Eye (tissue), 1 donor: ENCODE measurements around the gene TLE3.
"Not testable (repeated sequence)": the region's sequence is repeated elsewhere in the genome, so short reads cannot be mapped to it uniquely, and the experiment has no call there.

Experiments
- DNase-seq: peaks from one replicate; pipeline ENCODE4 v3.0.0-alpha.2; 2015

Gene TLE3

DNA sequence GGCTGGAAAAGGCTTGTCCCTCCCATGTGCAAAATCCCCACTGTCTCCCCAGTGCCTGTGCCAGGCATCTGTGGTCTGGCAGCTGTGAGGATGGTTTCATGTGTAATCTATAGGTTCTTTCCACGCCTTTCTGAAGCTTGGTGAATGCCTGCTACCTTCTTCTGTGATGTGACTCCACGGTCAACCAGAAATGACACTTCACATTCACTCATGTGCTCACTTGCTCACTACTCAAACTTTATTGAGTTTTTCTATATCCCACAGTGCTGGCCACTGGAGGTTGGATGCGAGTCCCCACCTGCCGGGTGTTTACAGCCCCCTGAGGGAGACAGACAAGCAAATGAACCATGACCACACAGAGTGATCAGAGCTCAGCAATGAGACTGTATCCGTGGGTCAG is 27.9 kb upstream of the TLE3 start:
- no peak for DNase-seq

DNA sequence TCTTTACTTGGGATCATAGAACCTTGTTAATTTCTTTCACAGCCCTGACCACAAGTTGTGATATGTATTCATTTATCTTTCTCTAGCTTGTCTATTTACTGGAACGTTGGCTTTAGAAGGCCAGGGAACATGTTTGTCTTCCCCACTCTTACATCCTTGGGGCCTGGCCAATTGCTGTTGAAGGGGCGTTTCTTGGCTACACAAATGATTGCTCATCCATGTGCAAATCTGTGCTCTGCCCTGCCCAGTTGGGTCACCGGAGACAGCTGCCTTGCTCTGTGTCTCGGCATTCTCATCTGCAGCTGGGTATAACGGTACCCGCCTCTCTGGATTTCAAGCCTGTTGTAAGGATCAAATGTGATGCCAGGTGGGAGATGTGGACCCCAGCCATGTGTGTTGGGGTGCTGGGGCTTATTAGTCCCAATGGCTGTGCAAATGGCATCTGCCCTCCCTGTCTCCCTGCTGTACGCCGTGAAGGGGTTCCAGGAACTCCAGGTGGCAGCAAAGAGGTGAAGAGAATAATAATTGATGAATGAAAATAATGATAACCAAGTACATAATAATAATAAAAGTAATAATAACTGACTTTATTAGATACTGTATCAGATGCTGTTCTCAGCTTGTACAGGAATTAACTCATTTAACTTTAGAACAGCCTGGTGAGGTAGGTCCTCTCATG is 24.0 kb upstream of the TLE3 start:
- DNase-seq: peak; percentile 65

DNA sequence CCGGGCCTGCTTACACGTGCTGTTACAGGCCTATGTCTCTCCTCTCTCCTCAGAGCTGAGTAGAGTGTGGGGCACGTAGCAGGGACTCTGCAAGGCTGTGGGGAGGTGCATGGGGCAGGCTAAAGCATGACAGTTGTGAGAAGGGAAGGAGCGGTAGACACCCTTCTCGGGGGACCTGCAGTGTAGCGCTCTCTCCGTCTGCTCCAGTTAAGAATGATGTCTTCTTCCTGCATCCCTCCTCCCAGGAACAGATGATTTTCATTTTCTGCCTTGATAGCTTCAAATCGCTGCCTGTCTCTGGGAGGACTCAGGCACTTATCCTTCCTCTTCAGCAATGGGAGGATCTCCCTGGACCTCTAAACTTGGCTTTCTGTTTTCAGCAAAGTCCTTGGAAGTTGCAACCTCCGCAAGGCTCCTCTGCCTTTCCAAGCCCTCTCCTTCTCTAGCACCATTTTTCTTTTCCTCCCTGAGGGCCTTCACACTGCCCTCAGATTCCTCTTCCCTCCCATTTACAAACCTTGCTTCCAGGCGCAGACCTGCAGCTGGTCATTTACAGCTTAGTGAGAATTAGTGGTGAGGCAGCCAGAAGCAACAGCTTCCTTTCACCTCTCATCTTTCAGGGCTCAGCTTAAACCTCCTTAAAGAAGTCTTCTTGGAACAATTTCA is 23.4 kb upstream of the TLE3 start:
- DNase-seq: peak; percentile 62

DNA sequence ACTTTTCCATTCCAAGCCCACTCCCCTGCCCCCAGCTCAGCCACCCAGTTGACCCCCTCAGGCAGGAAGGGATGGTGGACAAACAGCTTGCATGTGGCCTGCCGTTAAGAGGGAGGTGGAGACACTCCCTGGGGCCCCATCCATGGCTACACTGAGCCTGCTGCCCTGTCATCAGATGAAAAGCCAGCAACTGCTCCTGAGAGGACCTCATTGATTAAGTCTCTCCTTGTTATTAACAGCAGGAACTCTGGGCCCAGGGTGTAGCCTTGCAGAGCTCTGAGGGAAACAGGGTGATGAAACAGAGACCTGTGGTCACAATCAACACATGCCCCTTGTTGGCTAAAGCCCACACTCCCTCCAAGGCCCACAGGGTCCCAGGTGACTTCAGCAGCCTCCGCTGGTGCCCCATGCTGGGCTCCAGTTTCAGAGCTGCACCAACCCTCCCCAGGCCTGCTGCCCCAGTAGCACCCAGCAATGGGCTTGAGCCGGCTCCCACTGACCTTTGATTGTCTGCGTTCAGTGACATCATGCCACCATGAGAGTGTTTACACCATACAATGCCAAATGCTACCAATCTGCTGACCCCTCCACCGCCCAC is 22.3 kb upstream of the TLE3 start:
- no peak for DNase-seq

DNA sequence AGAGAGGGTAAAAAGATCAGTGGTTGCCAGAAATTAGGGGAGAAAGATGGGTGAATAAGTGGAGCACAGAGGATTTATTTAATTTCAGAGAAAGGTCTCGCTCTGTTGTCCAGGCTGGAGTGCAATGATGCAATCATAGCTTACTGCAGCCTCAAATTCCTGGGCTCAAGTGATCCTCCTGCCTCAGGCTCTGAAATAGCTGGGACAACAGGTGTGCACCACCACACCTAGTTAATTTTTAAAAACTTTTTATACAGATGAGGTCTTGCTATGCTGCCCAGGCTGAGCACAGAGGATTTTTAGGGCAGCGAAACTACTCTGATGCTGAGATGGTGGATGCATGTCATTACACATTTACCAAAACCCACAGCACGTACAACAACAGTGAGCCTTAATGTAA is 20.9 kb upstream of the TLE3 start:
- DNase-seq: no peak

DNA sequence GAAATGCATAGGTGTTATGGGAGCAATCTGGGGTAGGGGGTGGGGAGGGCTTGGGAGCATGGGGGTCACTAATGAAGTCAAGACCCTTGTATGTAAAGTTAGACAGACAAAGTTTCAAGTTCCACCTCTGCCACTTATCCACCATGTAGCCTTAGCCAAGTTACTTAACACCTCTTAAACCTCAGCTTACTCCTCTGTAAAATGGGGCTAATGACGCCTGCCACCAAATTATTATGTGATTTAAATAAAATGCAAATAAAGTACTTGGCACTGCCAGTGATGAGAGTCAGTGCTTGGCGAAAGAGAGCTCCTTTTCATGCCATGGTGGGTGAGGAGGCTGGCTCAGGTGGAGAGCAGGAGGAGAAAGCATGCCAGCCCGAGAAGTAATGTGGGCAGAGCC is 18.6 kb upstream of the TLE3 start:
- DNase-seq: no peak

DNA sequence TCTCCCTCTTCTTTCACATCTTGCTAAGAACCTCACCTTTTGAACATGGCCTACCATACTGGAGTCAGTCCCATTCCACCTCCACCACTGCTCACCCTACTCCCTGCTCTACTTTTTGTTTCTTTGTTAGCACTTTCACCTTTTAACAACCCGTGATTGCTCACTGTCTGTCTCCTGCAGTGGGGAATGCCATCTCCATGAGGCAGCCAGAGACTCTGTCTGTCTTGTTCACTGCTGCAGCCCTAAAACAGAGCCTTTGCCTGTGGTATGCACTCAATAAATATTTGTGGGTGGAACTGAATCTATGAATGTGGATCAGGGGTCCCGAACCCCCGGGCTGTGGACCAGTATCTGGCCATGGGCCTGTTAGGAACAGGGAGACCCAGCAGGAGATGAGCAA is 16.5 kb upstream of the TLE3 start:
- DNase-seq: no peak

DNA sequence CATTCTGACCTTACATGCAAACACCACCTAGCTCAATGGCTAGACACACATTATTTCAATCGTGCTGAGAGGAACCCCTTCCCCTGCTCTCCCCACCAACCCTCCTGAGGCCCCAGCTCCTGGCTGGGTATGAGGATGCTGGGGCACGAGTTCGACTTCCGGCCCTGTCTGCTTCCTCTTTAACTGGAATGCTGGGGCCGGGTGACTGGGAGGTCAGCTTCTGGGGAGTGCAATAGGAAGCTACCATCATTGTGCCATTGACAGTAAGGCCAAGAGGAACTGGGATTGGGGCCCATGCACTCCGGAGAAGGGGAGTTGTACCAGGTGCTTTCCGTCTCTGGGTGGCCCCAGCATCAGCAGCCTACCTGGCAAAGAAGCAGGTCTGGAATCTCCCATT is 15.6 kb upstream of the TLE3 start:
- no peak for DNase-seq

DNA sequence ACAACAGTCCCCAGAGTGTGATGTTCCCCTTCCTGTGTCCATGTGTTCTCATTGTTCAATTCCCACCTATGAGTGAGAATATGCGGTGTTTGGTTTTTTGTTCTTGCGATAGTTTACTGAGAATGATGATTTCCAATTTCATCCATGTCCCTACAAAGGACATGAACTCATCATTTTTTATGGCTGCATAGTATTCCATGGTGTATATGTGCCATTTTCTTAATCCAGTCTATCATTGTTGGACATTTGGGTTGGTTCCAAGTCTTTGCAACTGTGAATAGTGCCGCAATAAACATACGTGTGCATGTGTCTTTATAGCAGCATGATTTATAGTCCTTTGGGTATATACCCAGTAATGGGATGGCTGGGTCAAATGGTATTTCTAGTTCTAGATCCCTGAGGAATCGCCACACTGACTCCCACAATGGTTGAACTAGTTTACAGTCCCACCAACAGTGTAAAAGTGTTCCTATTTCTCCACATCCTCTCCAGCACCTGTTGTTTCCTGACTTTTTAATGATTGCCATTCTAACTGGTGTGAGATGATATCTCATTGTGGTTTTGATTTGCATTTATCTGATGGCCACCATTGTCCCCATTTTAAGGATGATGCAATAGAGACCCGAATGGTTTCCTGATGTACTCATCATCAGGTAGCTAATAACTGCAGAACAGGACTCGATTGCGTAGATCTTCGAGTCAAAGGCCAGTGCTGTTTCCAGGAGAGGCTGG is 15.0 kb upstream of the TLE3 start:
- DNase-seq: not testable (repeated sequence)

DNA sequence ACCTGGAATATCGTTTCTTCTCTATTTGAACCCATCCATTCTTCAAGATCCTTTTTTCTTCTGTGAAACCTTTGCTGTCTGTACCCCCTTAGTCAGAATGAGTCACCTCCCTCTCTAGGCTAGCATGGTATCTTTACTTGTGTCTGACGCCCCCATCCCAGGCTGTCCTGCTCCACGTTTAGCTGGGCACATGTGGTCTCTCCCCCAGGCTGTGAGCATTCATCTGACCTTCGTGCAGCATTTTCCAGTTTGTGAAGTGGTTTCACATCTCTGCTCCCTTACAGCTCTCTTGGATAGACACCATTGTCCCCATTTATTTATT is 14.3 kb upstream of the TLE3 start:
- DNase-seq: no peak

DNA sequence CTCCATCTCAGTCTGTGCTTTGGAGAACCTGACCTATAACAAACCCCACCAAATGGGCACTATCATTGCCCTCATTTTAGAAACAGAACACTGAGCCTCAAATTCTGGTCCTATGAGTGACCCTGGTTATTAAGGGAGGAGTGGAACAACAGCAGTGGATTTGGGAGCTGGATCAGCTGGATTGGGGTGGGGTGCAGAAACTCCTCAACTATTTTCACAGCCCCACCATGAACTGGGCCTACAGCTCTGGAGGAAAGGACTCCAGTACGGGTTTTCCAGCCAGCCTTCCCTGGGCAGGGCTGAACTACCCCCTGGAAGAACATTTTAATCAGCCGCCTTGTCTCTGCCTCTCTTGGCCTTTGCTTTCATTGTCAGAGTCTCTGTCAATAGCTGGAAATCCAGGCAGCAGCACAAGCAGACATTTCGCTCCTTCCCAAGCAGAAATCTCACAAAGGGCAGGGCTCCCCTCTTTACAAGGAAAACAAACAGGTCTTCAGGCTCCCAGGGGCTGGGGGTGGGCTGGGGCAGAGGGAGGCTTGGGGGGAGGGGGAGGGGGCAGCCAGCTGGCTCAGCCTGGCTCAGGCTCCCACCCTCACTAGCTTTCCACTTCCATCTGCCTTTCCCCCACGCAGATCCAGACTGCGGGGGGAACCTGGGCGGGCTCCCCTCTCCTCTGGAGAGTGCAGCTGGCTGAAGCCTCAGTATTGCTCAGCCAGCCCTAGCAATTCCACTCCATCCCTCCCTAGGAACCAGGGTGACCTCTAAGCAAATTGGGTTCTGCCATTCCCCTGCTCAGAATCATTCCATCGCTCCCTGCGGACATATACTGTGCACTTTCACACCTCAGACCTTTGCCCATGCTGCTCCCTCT is 13.7 kb upstream of the TLE3 start:
- DNase-seq: peak; percentile 96

DNA sequence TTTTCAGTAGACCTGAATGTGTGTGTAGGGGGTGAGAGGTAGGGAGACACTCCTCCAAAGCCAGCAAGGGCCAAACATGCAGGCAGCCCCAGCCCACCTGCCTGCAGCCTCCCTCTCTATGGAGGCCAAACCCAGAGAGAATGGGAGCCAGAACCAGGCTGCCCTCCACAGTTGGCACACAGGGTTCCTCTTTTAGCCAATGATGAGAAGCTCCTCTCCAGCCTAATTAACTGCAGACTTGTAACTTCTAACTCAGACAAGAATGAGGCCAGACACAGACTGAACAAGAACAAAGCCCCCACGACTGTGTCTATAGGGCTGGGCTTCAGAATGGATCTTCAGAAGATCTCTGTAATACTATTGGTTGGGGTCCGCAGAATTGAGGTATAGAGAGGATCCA is 12.3 kb upstream of the TLE3 start:
- peak; percentile 68 for DNase-seq

DNA sequence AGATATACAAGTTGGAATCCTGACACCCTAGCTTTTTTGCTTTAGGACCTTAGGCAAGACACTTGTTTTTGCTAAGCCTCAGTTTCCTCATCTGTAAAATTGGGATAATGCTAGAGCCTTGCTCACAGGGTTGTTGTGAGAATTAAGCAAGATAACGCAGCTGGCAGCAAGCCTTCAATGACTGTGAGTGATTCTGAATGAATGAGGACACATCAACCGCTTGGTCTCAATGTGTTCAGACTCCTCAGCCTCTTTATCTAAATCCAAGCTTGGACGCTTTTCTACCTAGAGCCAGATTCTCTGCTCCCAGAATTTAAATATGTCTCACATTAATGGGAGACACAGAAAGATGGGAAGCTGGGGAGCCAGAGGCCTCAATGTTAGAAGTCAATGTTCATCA is 11.8 kb upstream of the TLE3 start:
- peak; percentile 74 for DNase-seq

DNA sequence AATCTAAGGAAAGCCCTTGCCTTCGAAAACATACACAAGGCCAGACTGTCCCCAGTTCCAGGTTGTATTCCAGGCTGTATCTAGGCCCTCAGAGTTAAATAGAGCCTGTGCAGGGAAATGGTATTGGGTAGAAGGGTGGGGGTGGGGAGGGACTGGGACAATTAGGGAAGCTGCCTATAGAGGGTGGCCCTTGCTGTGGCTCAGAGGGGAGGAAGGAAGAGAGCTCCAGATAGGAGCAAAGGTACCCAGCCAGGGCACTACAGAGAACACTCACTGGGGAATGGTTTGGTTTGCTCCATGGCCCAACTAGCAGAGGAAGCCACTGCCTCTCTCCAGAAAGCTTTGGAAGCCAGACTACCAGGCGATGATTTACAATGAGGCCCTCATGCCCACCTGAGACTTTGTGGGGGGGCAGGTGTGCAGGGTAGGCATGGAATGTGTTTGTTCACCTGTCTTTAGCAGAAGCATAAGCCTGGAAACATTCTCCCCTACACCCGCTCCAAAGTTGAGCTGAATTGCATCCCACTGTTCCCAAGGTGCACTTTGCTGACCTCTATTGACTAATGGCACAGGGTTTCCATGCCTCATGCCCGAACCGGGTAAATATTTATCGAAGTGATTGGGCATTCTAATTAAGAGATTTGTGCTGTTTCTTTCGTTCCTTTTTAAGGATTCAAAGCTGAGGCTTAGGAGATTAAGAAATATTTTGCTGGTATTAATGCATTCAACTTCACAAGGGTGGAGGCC is 6.3 kb upstream of the TLE3 start:
- DNase-seq: no peak

DNA sequence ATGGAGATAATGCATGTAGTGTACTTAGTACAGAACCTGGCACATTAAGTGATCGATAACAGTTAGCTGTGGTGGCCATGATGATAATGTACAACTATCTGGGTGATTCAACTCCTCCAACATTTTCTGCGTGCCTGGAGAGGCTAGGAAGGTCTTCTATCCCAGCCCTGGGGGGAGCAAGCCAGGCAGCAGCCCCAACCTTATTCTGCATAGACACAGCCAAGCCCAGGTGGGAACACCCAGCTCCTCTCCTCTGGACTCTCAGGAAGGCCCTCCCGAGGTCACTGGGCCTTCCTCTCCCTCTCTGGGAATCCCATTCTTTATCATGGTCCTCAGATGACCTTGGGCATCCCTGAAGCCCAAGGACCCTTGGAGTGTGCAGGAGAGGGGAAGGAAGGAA is 5.1 kb upstream of the TLE3 start:
- DNase-seq: no peak

DNA sequence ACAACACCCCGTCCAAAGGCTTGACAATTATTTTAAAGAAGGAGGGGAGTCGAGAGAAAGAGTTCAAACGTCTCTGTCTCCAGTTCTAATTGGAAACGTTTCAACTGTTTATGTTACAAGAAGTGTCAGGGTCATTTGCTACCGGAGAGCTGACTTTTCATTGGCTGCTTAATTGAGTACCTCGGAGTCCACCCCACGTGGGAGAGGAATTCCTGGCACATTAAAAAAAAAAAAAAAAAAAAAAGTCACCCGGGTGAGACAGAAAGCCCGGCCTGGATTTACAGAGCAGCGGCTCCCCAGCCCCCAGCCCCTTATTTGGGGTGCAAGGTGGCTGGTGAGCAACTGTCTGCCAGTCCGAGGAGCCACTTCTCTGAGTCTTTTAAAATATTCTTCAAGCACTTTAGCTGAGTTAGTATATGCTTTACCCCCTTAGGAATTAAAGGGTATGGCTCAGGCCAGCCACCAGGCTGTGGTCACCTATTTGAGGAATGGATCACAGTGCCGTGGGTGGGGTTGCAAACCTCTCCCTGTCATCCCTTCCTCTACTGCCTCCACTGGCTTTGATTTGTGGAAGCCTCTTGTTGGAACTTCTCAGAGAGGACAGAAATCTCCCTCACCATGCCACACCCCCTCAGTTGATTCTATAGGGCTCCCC is 3.9 kb upstream of the TLE3 start:
- peak; percentile 97 for DNase-seq

DNA sequence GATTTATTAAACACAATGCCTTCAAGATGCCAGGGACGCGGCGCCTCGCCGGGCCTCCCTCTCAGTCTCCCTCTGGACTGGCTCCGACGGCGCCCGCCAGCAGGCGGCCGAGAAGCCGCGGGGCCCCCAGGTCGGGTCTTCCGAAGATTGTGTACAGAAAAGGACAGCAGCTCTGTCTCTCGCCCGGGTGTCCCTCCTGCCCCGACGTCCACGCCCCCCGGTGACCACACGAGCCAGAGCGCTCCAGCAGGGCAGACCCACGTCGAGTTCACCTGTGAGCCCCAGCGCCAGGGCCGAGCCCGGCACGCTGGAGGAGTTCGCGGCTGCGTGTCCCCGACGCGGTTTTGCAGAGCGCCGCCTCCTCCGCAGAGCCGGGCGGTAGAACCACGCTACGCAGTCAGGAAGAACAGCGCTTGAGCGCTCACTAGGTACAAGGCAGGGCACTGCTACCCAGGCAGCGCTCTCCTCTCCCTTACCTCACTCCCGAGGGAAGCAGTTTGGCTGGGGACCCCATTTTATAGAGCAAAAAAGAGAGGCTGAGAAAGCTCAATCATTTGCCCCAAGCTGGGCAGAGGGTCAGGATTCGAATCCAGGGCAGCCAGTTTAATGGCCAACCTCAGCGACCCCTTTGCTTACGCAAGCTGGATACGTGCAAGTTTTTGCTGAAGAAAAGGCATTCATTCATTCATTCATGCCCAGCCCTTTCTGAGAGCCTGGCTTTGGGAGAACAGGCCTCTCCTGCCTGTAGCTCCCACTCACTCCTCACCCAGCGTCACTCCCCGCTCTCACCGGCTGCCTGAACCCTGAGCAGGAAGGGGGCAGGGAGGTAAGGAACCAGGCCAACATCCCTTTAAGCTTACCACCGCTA is 3.0 kb upstream of the TLE3 start:
- DNase-seq: peak; percentile 83

DNA sequence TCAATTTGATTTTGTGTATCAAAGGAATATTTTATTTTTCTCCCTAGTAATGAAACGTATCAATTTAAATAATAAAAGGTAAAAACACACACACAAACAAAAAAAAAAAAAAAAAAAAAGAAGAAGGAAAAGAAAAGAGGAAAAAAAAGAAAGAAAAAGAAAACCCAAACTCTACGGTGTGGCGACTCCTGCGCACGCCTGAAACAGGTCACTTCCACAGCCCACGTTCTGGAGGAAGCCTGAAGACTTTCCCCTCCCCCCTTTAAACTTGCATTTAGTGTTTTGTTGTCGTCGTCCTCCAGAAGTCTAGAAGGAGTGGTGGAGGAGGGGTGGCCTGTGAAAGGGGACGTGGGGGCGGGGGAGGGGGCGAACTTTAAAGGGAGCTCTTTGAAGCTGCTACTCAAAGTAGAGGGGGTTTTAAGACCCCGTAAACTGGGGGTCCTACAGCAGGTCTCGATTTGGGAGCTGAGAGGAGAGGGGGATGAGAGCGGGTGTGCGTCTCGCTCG is 2.3 kb upstream of the TLE3 start:
- peak; percentile 82 for DNase-seq

DNA sequence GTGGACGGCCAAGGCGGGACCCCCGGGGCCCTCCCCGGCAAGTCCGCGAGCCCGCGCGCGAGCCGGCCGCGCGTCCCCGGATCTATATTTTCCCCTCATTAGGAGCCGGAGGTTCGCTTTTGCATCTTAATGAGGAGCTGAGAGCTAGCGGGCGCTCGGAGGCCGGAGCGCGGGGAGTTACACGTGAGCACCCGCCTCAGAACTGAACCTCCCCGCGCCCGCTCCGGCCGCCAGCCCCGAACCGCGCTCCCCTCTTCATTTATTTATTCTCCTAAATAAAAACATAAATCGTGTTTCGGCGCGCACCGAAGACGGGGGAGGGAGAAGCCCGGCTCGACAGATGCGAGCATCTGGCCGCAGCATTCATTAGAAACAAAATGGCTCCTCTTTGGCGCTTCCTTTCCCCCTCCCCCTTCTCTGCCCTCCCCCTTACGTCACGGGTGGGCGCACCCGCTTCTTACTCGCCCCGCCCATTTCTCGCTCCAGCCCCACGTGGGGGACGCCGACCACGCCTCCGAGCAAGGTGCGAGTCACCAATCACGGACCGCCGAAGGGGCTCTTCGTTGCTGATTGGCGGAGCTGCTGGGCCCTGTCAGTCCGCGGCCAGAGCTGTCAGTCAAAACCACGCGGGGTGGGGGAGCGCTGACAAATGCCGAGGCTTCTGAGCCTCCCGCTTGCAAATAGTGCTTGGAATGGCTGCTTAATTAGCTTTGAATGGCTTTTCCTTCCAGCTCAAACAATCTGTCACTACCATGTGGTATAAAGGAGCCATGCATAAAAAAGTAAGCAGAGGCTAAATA is 1.6 kb upstream of the TLE3 start:
- DNase-seq: peak; percentile 100
